Measurements from ENCODE around the gene HK2.
"Not testable (repeated sequence)": the region's sequence is repeated elsewhere in the genome, so short reads cannot be mapped to it uniquely, and the experiment has no call there.

HK2 gene

GRCh38 chr2:74902281-74902860 is 68.4 kb downstream of the HK2 start:
- Histone ChIP-seq H4K20me1 (ENCODE audit: insufficient read depth, low read length) (no peaks in the 10 kb centered on the region), H3K36me3 (replicated peaks; ENCODE audit: insufficient read depth, low read length) (no peaks in the 10 kb centered on the region), H3K9me3 (replicated peaks; ENCODE audit: insufficient read depth, low read length) (no peaks in the 10 kb centered on the region), H2AFZ (ENCODE audit: low read length) (no peak overlapping the region), H3K4me3 (ENCODE audit: low read length) (no peak overlapping the region), H3K4me2 (ENCODE audit: low read depth, low read length) (no peak overlapping the region), H3K9me2 (replicated peaks; ENCODE audit: insufficient read depth, low read length) (no peaks in the 10 kb centered on the region), H3K4me1 (ENCODE audit: low read length) (no peaks in the 10 kb centered on the region), H3K27ac (ENCODE audit: low read length) (no peak overlapping the region), H3F3A (ENCODE audit: insufficient read depth, low read length) (no peaks in the 10 kb centered on the region), H3K27me3 (replicated peaks; ENCODE audit: insufficient read depth, low read length) (no peaks in the 10 kb centered on the region), H3K9ac (ENCODE audit: low read length) (no peak overlapping the region), H3K79me2 (ENCODE audit: low read length) (no peaks in the 10 kb centered on the region)
- DNase-seq: no peak
- no peak for TF ChIP-seq CTCF (IDR thresholded peaks at IDR 0.05; ENCODE audit: low read length)
- no peak for TF ChIP-seq EZH2phosphoT487 (IDR thresholded peaks at IDR 0.05; ENCODE audit: low read length)
- TF ChIP-seq EZH2 (optimal IDR thresholded peaks at IDR 0.05; ENCODE audit: low read depth, low read length): no peak

GRCh38 chr2:74906395-74906794 is 72.5 kb downstream of the HK2 start:
- H3K9me3 ChIP-seq (replicated peaks; ENCODE audit: insufficient read depth, low read length): no peaks in the 10 kb centered on the region
- no peak overlapping the region for H3K4me3 ChIP-seq (ENCODE audit: low read length)
- H3F3A ChIP-seq (ENCODE audit: insufficient read depth, low read length): no peaks in the 10 kb centered on the region
- no peaks in the 10 kb centered on the region for H3K9me2 ChIP-seq (replicated peaks; ENCODE audit: insufficient read depth, low read length)
- H3K4me2 ChIP-seq (ENCODE audit: low read depth, low read length): no peak overlapping the region
- H3K27ac ChIP-seq (ENCODE audit: low read length): no peak overlapping the region
- H3K27me3 ChIP-seq (replicated peaks; ENCODE audit: insufficient read depth, low read length): no peaks in the 10 kb centered on the region
- H3K9ac ChIP-seq (ENCODE audit: low read length): no peak overlapping the region
- H3K4me1 ChIP-seq (ENCODE audit: low read length): no peaks in the 10 kb centered on the region
- H2AFZ ChIP-seq (ENCODE audit: low read length): no peak overlapping the region
- no peaks in the 10 kb centered on the region for H3K36me3 ChIP-seq (replicated peaks; ENCODE audit: insufficient read depth, low read length)
- no peak for DNase-seq
- no peaks in the 10 kb centered on the region for H4K20me1 ChIP-seq (ENCODE audit: insufficient read depth, low read length)
- TF ChIP-seq EZH2phosphoT487 (IDR thresholded peaks at IDR 0.05; ENCODE audit: low read length): no peak
- no peak for TF ChIP-seq CTCF (IDR thresholded peaks at IDR 0.05; ENCODE audit: low read length)
- TF ChIP-seq EZH2 (optimal IDR thresholded peaks at IDR 0.05; ENCODE audit: low read depth, low read length): no peak
- H3K79me2 ChIP-seq (ENCODE audit: low read length): no peaks in the 10 kb centered on the region

GRCh38 chr2:74907560-74907959 is 73.6 kb downstream of the HK2 start:
- H3K27ac ChIP-seq (ENCODE audit: low read length); H3K27me3 ChIP-seq (replicated peaks; ENCODE audit: insufficient read depth, low read length); H3K4me2 ChIP-seq (ENCODE audit: low read depth, low read length); H4K20me1 ChIP-seq (ENCODE audit: insufficient read depth, low read length); H3K4me3 ChIP-seq (ENCODE audit: low read length); H2AFZ ChIP-seq (ENCODE audit: low read length); H3K36me3 ChIP-seq (replicated peaks; ENCODE audit: insufficient read depth, low read length); DNase-seq; H3K9ac ChIP-seq (ENCODE audit: low read length); H3K9me2 ChIP-seq (replicated peaks; ENCODE audit: insufficient read depth, low read length); H3K4me1 ChIP-seq (ENCODE audit: low read length); H3K9me3 ChIP-seq (replicated peaks; ENCODE audit: insufficient read depth, low read length); H3K79me2 ChIP-seq (ENCODE audit: low read length); H3F3A ChIP-seq (ENCODE audit: insufficient read depth, low read length): not testable (repeated sequence)

GRCh38 chr2:74908748-74909444 is 75.0 kb downstream of the HK2 start:
- no peaks in the 10 kb centered on the region for H3K9me3 ChIP-seq (replicated peaks; ENCODE audit: insufficient read depth, low read length)
- no peak overlapping the region for H2AFZ ChIP-seq (ENCODE audit: low read length)
- H3K27ac ChIP-seq (ENCODE audit: low read length): no peak overlapping the region
- H3F3A ChIP-seq (ENCODE audit: insufficient read depth, low read length): no peaks in the 10 kb centered on the region
- H3K4me1 ChIP-seq (ENCODE audit: low read length): no peaks in the 10 kb centered on the region
- no peaks in the 10 kb centered on the region for H3K36me3 ChIP-seq (replicated peaks; ENCODE audit: insufficient read depth, low read length)
- H4K20me1 ChIP-seq (ENCODE audit: insufficient read depth, low read length): no peaks in the 10 kb centered on the region
- H3K9me2 ChIP-seq (replicated peaks; ENCODE audit: insufficient read depth, low read length): no peaks in the 10 kb centered on the region
- no peak for TF ChIP-seq CTCF (IDR thresholded peaks at IDR 0.05; ENCODE audit: low read length)
- TF ChIP-seq EZH2phosphoT487 (IDR thresholded peaks at IDR 0.05; ENCODE audit: low read length): no peak
- no peak for TF ChIP-seq EZH2 (optimal IDR thresholded peaks at IDR 0.05; ENCODE audit: low read depth, low read length)
- H3K9ac ChIP-seq (ENCODE audit: low read length): no peak overlapping the region
- no peaks in the 10 kb centered on the region for H3K79me2 ChIP-seq (ENCODE audit: low read length)
- no peaks in the 10 kb centered on the region for H3K27me3 ChIP-seq (replicated peaks; ENCODE audit: insufficient read depth, low read length)
- no peak overlapping the region for H3K4me2 ChIP-seq (ENCODE audit: low read depth, low read length)
- no peak overlapping the region for H3K4me3 ChIP-seq (ENCODE audit: low read length)
- no peak for DNase-seq

Data from MM.1S (cell line).